ENCODE results near the gene ITK.

Gene ITK

GRCh38 chr5:157278319-157279037 lies 97.8 kb downstream of the ITK start:
- DNase-seq (ENCODE audit: low read depth in 1 of 2, low spot score in 1 of 2): no peak

- no peak for DNase-seq (ENCODE audit: low read depth in 1 of 2, low spot score in 1 of 2)
These were observed 99.1 kb downstream of the ITK start for GRCh38 chr5:157279605-157280239.

- no peak for DNase-seq (ENCODE audit: low read depth in 1 of 2, low spot score in 1 of 2)
These were observed 100.3 kb downstream of the ITK start for GRCh38 chr5:157280927-157281326.

- no peak for DNase-seq (ENCODE audit: low read depth in 1 of 2, low spot score in 1 of 2)
These were observed 101.5 kb downstream of the ITK start for GRCh38 chr5:157282150-157282549.

- DNase-seq (ENCODE audit: low read depth in 1 of 2, low spot score in 1 of 2): no peak
These were observed 102.8 kb downstream of the ITK start for GRCh38 chr5:157283434-157283833.

- no peak for DNase-seq (ENCODE audit: low read depth in 1 of 2, low spot score in 1 of 2)
These were observed 104.0 kb downstream of the ITK start for GRCh38 chr5:157284458-157285212.

- no peak for DNase-seq (ENCODE audit: low read depth in 1 of 2, low spot score in 1 of 2)
These were observed 104.8 kb downstream of the ITK start for GRCh38 chr5:157285310-157286035.

- DNase-seq (ENCODE audit: low read depth in 1 of 2, low spot score in 1 of 2): no peak
These were observed 106.1 kb downstream of the ITK start for GRCh38 chr5:157286761-157287211.

- no peak for DNase-seq (ENCODE audit: low read depth in 1 of 2, low spot score in 1 of 2)
These were observed 107.9 kb downstream of the ITK start for GRCh38 chr5:157288405-157289163.

GRCh38 chr5:157289164-157289819 lies 108.7 kb downstream of the ITK start:
- DNase-seq (ENCODE audit: low read depth in 1 of 2, low spot score in 1 of 2): no peak

GRCh38 chr5:157290156-157290980 lies 109.7 kb downstream of the ITK start:
- no peak for DNase-seq (ENCODE audit: low read depth in 1 of 2, low spot score in 1 of 2)

GRCh38 chr5:157290981-157291711 lies 110.5 kb downstream of the ITK start:
- DNase-seq (ENCODE audit: low read depth in 1 of 2, low spot score in 1 of 2): no peak

- DNase-seq (ENCODE audit: low read depth in 1 of 2, low spot score in 1 of 2): no peak
These were observed 112.0 kb downstream of the ITK start for GRCh38 chr5:157292599-157292998.

- no peak for DNase-seq (ENCODE audit: low read depth in 1 of 2, low spot score in 1 of 2)
These were observed 113.9 kb downstream of the ITK start for GRCh38 chr5:157294407-157295091.

GRCh38 chr5:157295247-157295646 lies 114.6 kb downstream of the ITK start:
- no peak for DNase-seq (ENCODE audit: low read depth in 1 of 2, low spot score in 1 of 2)

- DNase-seq (ENCODE audit: low read depth in 1 of 2, low spot score in 1 of 2): no peak
These were observed 119.9 kb downstream of the ITK start for GRCh38 chr5:157300564-157300963.

- DNase-seq (ENCODE audit: low read depth in 1 of 2, low spot score in 1 of 2): no peak
These were observed 120.4 kb downstream of the ITK start for GRCh38 chr5:157301066-157301465.

GRCh38 chr5:157303023-157303422 lies 122.4 kb downstream of the ITK start:
- DNase-seq (ENCODE audit: low read depth in 1 of 2, low spot score in 1 of 2): no peak

Data from activated CD4-positive, alpha-beta T cell treated with anti-CD3 and anti-CD28 coated beads, Interleukin-2, amount 50 U/mL, for 24 hours (primary cell).